Parathyroid adenoma (tissue), 2 donors: ENCODE data around the gene KRTAP10-12.

ENCODE experiments used
- H2AFZ ChIP-seq: fragments of 300-600 bp; sonication (generic); one replicate; pipeline ENCODE4 v1.7.0; 2017; ENCODE audit warnings: antibody characterized with exemption, mild to moderate bottlenecking
- H3K27ac ChIP-seq: fragments of 300-600 bp; sonication (generic); one replicate; pipeline ENCODE4 v1.7.0; 2017
- H3K27me3 ChIP-seq: fragments of 300-600 bp; sonication (generic); one replicate; pipeline ENCODE4 v1.7.0; 2017; ENCODE audit warnings: low read length; ENCODE audit not compliant: control insufficient read depth, insufficient read depth
- H3K36me3 ChIP-seq: fragments of 300-600 bp; sonication (generic); one replicate; pipeline ENCODE4 v1.7.0; 2017; ENCODE audit warnings: low read length; ENCODE audit not compliant: control insufficient read depth, insufficient read depth
- H3K4me1 ChIP-seq: fragments of 300-600 bp; sonication (generic); one replicate; pipeline ENCODE4 v1.7.0; 2017; ENCODE audit warnings: control low read depth
- H3K4me2 ChIP-seq: fragments of 300-600 bp; sonication (generic); one replicate; pipeline ENCODE4 v1.7.0; 2017; ENCODE audit warnings: low read length
- H3K4me3 ChIP-seq: fragments of 300-600 bp; sonication (generic); one replicate; pipeline ENCODE4 v1.7.0; 2017; ENCODE audit warnings: low read depth, low read length
- H3K79me2 ChIP-seq: fragments of 300-600 bp; sonication (generic); one replicate; pipeline ENCODE4 v1.7.0; 2017; ENCODE audit warnings: control low read depth
- H3K9ac ChIP-seq: fragments of 300-600 bp; sonication (generic); one replicate; pipeline ENCODE4 v1.7.0; 2017; ENCODE audit warnings: mild to moderate bottlenecking
- H3K9me3 ChIP-seq: fragments of 300-600 bp; sonication (generic); one replicate; pipeline ENCODE4 v1.7.0; 2017; ENCODE audit warnings: low read length; ENCODE audit not compliant: control insufficient read depth
- CTCF ChIP-seq: fragments of 300-600 bp; sonication (generic); IDR thresholded peaks from one replicate; pipeline ENCODE4 v1.7.0; 2017; ENCODE audit warnings: antibody characterized with exemption, mild to moderate bottlenecking
- donor health status: primary hyperparathyroidism.

Gene KRTAP10-12

GRCh38 chr21:44738621-44739020, 41.6 kb downstream of the KRTAP10-12 start:
- Histone ChIP-seq H3K27ac (no peak overlapping the region), H3K9me3 (no peaks in the 10 kb centered on the region), H3K4me1 (no peaks in the 10 kb centered on the region), H3K27me3 (no peaks in the 10 kb centered on the region), H3K36me3 (no peaks in the 10 kb centered on the region), H3K4me3 (no peak overlapping the region), H3K9ac (no peak overlapping the region), H2AFZ (no peak overlapping the region), H3K4me2 (no peak overlapping the region), H3K79me2 (no peaks in the 10 kb centered on the region)
- TF ChIP-seq CTCF = no peak

GRCh38 chr21:44739316-44739715, 42.3 kb downstream of the KRTAP10-12 start:
- H3K4me1 ChIP-seq = no peaks in the 10 kb centered on the region

GRCh38 chr21:44740742-44741141, 43.8 kb downstream of the KRTAP10-12 start:
- H3K9ac ChIP-seq = no peak overlapping the region
- H3K4me1 ChIP-seq = no peaks in the 10 kb centered on the region
- no peak for TF ChIP-seq CTCF
- no peaks in the 10 kb centered on the region for H3K27me3 ChIP-seq
- no peaks in the 10 kb centered on the region for H3K9me3 ChIP-seq
- no peak overlapping the region for H3K4me2 ChIP-seq
- H2AFZ ChIP-seq = no peak overlapping the region
- no peaks in the 10 kb centered on the region for H3K36me3 ChIP-seq
- H3K79me2 ChIP-seq = no peaks in the 10 kb centered on the region
- H3K4me3 ChIP-seq = no peak overlapping the region
- H3K27ac ChIP-seq = no peak overlapping the region

More at GRCh38 chr21:44739316-44739715, 42.3 kb downstream of the KRTAP10-12 start:
- Histone ChIP-seq H3K36me3 (no peaks in the 10 kb centered on the region), H3K4me2 (no peak overlapping the region), H3K79me2 (no peaks in the 10 kb centered on the region), H2AFZ (no peak overlapping the region), H3K27me3 (no peaks in the 10 kb centered on the region), H3K4me3 (no peak overlapping the region), H3K9ac (no peak overlapping the region), H3K9me3 (no peaks in the 10 kb centered on the region), H3K27ac (no peak overlapping the region)
- no peak for TF ChIP-seq CTCF

GRCh38 chr21:44741921-44742320, 44.9 kb downstream of the KRTAP10-12 start:
- Histone ChIP-seq H3K4me3 (no peak overlapping the region), H3K9ac (no peak overlapping the region), H3K4me1 (no peaks in the 10 kb centered on the region), H3K9me3 (no peaks in the 10 kb centered on the region), H3K4me2 (no peak overlapping the region), H3K27me3 (no peaks in the 10 kb centered on the region), H3K36me3 (no peaks in the 10 kb centered on the region), H2AFZ (no peak overlapping the region), H3K79me2 (no peaks in the 10 kb centered on the region), H3K27ac (no peak overlapping the region)
- no peak for TF ChIP-seq CTCF

- Histone ChIP-seq H3K27me3 (no peaks in the 10 kb centered on the region), H3K9me3 (no peaks in the 10 kb centered on the region), H3K9ac (no peak overlapping the region), H3K4me2 (no peak overlapping the region), H3K79me2 (no peaks in the 10 kb centered on the region), H3K27ac (no peak overlapping the region), H2AFZ (no peak overlapping the region), H3K4me1 (no peaks in the 10 kb centered on the region), H3K36me3 (no peaks in the 10 kb centered on the region), H3K4me3 (no peak overlapping the region)
- TF ChIP-seq CTCF = no peak
Measured at GRCh38 chr21:44742418-44743153, 45.6 kb downstream of the KRTAP10-12 start.
